T-helper 1 cell treated with Interleukin-12 subunit alpha and Interleukin-12 subunit beta and Interleukin-4 antibody, amounts not matched to agents 30 μg/mL and 1 μg/mL, for 36 hours (primary cell): ENCODE results near the gene ZNF407.

Experiments used
- H3K27ac Mint-ChIP-seq: one replicate; pipeline ENCODE4 v1.8.0; 2021; ENCODE audit warnings: mild to moderate bottlenecking, mixed read lengths
- H3K27me3 Mint-ChIP-seq: one replicate; pipeline ENCODE4 v1.8.0; 2021; ENCODE audit warnings: low read depth, mixed read lengths
- H3K36me3 Mint-ChIP-seq: one replicate; pipeline ENCODE4 v1.8.0; 2021; ENCODE audit warnings: low read depth, mixed read lengths
- H3K4me1 Mint-ChIP-seq: one replicate; pipeline ENCODE4 v1.8.0; 2021; ENCODE audit warnings: low read depth, mixed read lengths
- H3K4me3 Mint-ChIP-seq: one replicate; pipeline ENCODE4 v1.8.0; 2021; ENCODE audit warnings: mild to moderate bottlenecking, moderate library complexity, mixed read lengths
- H3K9me3 Mint-ChIP-seq: one replicate; pipeline ENCODE4 v1.8.0; 2021; ENCODE audit warnings: mixed read lengths

ZNF407 gene

DNA sequence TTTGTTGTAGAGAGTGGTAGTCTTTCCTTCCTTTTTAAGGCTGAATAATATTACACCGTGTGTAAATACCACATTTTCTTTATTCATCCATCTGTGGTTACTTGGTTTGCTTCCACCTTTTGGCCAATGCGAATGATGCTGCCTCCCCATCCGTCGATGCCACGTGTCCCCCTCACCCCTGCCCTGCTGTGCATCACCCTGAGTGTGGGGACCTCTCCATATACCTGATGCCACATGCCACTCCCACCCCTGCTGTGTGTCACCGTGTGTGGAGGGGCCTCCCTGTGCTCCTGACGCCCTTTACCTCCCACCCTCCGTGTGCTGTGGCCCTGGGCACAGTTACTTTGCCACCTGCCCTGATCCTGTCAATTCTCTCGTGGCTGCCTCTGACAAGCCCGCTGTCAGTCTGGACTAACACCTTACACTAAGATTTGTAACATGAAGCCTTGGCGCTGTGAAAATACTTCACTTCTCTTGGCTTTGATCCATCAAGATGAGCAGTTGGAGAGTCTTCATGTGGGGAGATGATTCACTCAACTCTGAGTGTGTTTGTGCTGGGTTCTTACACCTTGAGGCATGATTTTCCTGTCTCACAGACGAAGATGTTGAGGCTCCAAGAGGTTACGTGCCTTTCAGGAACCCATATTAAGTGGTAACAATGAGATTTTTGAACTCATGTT lies 234.0 kb downstream of the ZNF407 start:
- H3K4me1 Mint-ChIP-seq = peaks cover 7% of the 10 kb centered on the region
- H3K4me3 Mint-ChIP-seq = no peak overlapping the region
- H3K9me3 Mint-ChIP-seq = no peaks in the 10 kb centered on the region
- H3K27me3 Mint-ChIP-seq = no peaks in the 10 kb centered on the region
- no peaks in the 10 kb centered on the region for H3K36me3 Mint-ChIP-seq
- no peak overlapping the region for H3K27ac Mint-ChIP-seq

DNA sequence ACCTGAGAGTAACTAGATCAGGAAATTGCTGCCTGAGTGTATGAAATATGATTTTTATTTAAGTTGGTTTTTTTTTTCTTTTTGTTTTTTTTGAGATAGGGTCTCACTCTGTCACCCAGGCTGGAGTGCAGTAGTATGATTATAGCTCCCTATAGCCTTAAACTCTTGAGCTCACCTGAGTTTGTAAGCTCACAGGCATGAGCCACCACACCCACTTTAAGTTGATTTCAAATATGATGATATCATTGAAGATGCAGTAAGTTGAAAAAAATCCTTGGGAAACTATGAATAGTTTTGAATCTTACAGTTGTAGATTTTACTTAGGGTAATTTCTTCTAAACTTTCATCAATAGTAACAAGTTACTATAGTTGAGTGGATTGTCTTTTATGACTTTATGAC lies 234.7 kb downstream of the ZNF407 start:
- Mint-ChIP-seq H3K4me1 (peaks cover 7% of the 10 kb centered on the region), H3K4me3 (no peak overlapping the region), H3K36me3 (no peaks in the 10 kb centered on the region), H3K9me3 (no peaks in the 10 kb centered on the region), H3K27me3 (no peaks in the 10 kb centered on the region), H3K27ac (no peak overlapping the region)

- H3K9me3 Mint-ChIP-seq = no peaks in the 10 kb centered on the region
- H3K36me3 Mint-ChIP-seq = no peaks in the 10 kb centered on the region
- H3K27ac Mint-ChIP-seq = no peak overlapping the region
- H3K27me3 Mint-ChIP-seq = no peaks in the 10 kb centered on the region
- peaks cover 10% of the 10 kb centered on the region for H3K4me1 Mint-ChIP-seq
- no peak overlapping the region for H3K4me3 Mint-ChIP-seq
Observed at GRCh38 chr18:74832999-74833398, 235.3 kb downstream of the ZNF407 start.

GRCh38 chr18:74834424-74835309 lies 237.0 kb downstream of the ZNF407 start:
- H3K4me3 Mint-ChIP-seq = no peak overlapping the region
- H3K9me3 Mint-ChIP-seq = no peaks in the 10 kb centered on the region
- H3K27ac Mint-ChIP-seq = no peak overlapping the region
- H3K36me3 Mint-ChIP-seq = peaks cover 2% of the 10 kb centered on the region
- H3K27me3 Mint-ChIP-seq = no peaks in the 10 kb centered on the region
- H3K4me1 Mint-ChIP-seq = peaks cover 17% of the 10 kb centered on the region

- peaks cover 29% of the 10 kb centered on the region for H3K4me1 Mint-ChIP-seq
Observed at GRCh38 chr18:74836296-74837139, 238.8 kb downstream of the ZNF407 start.

DNA sequence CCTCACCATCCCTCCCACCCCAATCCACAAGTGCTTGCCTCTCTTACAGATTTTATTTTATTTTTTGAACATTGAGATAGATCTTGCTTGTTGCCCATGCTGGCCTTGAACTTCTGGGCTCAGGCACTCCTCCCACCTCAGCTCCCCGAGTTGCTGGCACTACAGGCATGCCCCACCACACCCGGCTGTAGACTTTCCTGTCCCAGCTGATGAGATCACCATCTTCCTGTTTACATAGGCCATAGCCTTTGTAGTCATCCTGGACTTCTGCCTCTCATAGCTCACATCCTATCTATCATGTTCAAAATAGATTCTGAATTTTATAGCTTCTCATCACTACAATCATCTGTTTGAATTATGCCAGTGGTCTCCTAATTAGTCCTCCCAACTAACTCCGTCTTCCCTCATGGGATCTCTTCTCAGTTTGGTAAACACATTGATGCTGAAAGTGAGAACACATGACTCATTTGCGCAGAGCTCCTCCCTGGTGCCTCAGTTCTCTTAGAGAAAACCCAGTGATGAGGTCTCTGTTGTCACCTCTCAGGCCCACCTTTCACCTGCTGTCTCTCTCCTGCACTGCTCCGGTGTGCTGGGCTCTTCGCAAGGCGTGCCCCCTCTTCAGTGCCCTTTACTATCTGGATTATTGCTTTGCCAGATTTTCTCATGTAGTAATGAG lies 243.0 kb downstream of the ZNF407 start:
- Mint-ChIP-seq H3K4me3 (peak overlapping the region; percentile 41), H3K27ac (peak overlapping the region; percentile 80), H3K4me1 (peaks cover 22% of the 10 kb centered on the region), H3K9me3 (no peaks in the 10 kb centered on the region), H3K27me3 (no peaks in the 10 kb centered on the region), H3K36me3 (peaks cover 9% of the 10 kb centered on the region)

More at GRCh38 chr18:74836296-74837139, 238.8 kb downstream of the ZNF407 start:
- Mint-ChIP-seq H3K27me3 (no peaks in the 10 kb centered on the region), H3K27ac (no peak overlapping the region), H3K9me3 (no peaks in the 10 kb centered on the region), H3K4me3 (no peak overlapping the region), H3K36me3 (peaks cover 9% of the 10 kb centered on the region)

- Mint-ChIP-seq H3K27ac (no peak overlapping the region), H3K27me3 (no peaks in the 10 kb centered on the region), H3K4me1 (peaks cover 22% of the 10 kb centered on the region), H3K4me3 (no peak overlapping the region), H3K9me3 (no peaks in the 10 kb centered on the region), H3K36me3 (peaks cover 9% of the 10 kb centered on the region)
Observed at GRCh38 chr18:74841248-74841647, 243.6 kb downstream of the ZNF407 start.

GRCh38 chr18:74849301-74849700 lies 251.6 kb downstream of the ZNF407 start:
- Mint-ChIP-seq H3K4me1 (no peaks in the 10 kb centered on the region), H3K27ac (no peak overlapping the region), H3K36me3 (no peaks in the 10 kb centered on the region), H3K4me3 (no peak overlapping the region), H3K27me3 (no peaks in the 10 kb centered on the region), H3K9me3 (no peaks in the 10 kb centered on the region)

DNA sequence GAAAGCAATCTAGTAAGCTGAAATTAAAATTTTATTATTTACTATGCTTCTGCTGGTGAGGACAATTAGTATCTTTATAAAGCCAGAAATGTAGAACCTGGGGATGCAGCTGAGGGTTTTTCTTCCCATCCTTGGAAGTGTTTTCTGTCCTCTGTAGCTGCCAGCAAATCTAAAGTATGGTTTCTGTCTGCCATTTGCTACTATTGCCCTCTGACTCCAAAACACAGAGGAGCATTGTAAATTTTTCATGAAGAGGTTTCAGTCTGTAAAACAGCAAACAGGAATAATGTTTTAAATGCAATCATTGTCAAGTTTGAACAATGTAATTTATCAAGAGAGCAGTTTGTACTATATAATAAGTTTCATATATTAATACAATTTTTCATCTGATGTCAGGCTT lies 258.8 kb downstream of the ZNF407 start:
- Mint-ChIP-seq H3K36me3 (no peaks in the 10 kb centered on the region), H3K27me3 (no peaks in the 10 kb centered on the region), H3K27ac (no peak overlapping the region), H3K9me3 (no peaks in the 10 kb centered on the region), H3K4me3 (no peak overlapping the region), H3K4me1 (no peaks in the 10 kb centered on the region)

GRCh38 chr18:74856928-74857327 lies 259.3 kb downstream of the ZNF407 start:
- Mint-ChIP-seq H3K36me3 (no peaks in the 10 kb centered on the region), H3K9me3 (no peaks in the 10 kb centered on the region), H3K27ac (no peak overlapping the region), H3K4me3 (no peak overlapping the region), H3K4me1 (no peaks in the 10 kb centered on the region), H3K27me3 (no peaks in the 10 kb centered on the region)

DNA sequence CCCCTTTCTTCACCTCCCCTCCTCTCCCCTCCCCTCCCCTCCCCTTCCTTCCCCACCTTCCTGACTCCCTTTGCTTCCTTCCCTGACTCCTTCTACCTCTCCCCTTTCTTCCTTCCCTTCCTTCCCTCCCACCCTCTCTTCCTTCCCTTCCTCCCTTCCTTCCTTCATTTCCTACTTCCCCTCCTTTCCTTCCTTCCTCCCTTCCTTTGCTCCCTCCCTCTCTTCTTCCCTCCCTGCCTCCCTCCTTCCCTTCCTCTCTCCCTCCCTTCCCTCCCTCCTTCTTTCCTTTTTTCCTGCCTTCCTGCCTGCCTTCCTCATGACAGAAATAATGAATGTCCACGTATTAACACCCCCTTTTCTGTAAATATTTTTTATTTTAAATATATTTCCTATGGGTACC lies 260.2 kb downstream of the ZNF407 start:
- no peaks in the 10 kb centered on the region for H3K36me3 Mint-ChIP-seq
- H3K4me1 Mint-ChIP-seq = no peaks in the 10 kb centered on the region
- H3K4me3 Mint-ChIP-seq = no peak overlapping the region
- no peak overlapping the region for H3K27ac Mint-ChIP-seq
- no peaks in the 10 kb centered on the region for H3K9me3 Mint-ChIP-seq
- H3K27me3 Mint-ChIP-seq = no peaks in the 10 kb centered on the region

DNA sequence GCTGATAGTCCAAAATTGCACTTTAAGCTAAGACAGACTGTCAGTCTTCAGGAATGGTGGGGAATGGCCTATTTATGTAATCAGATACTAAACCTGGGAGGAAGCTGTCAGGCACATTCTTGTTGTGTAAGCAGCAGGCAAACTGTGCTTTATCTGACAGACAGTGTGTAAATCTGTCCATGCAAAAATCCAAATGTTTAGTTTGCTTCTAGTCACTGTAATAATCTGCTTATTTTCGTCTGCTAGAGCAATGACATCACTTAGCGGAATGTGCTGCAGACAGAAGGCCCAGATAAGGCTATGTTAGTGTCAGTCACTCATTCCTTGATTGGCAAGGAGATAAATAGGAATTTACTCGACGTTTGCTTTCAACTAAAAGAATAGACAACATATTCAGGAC lies 263.5 kb downstream of the ZNF407 start:
- Mint-ChIP-seq H3K9me3 (no peaks in the 10 kb centered on the region), H3K36me3 (no peaks in the 10 kb centered on the region), H3K4me3 (no peak overlapping the region), H3K27me3 (no peaks in the 10 kb centered on the region), H3K4me1 (peaks cover 4% of the 10 kb centered on the region), H3K27ac (no peak overlapping the region)

- Mint-ChIP-seq H3K27me3 (no peaks in the 10 kb centered on the region), H3K4me3 (no peak overlapping the region), H3K9me3 (no peaks in the 10 kb centered on the region), H3K27ac (no peak overlapping the region), H3K4me1 (peaks cover 4% of the 10 kb centered on the region), H3K36me3 (no peaks in the 10 kb centered on the region)
Observed at GRCh38 chr18:74862094-74862493, 264.4 kb downstream of the ZNF407 start.

- Mint-ChIP-seq H3K27me3 (no peaks in the 10 kb centered on the region), H3K4me3 (no peak overlapping the region), H3K27ac (no peak overlapping the region), H3K36me3 (no peaks in the 10 kb centered on the region), H3K4me1 (peaks cover 8% of the 10 kb centered on the region), H3K9me3 (no peaks in the 10 kb centered on the region)
Observed at GRCh38 chr18:74866577-74866976, 268.9 kb downstream of the ZNF407 start.
